Thymus (tissue), 11 donors: ENCODE data around the gene DLG5. TPM values are rescaled to one million over a fixed set of nuclear protein-coding genes. Genes with fewer than 3 reads are reported as not detected.
A peak's percentile ranks its signal among the peaks of the same experiment; 100 is the strongest.

Experiments used
- DNase-seq, 9 donors: peaks; one replicate each; pipeline ENCODE4 v3.0.0-alpha.2; 2013; ENCODE audit warnings: low spot score in 9 of 9, low read depth in 6 of 9, missing footprints in 1 of 9
- H3K27ac ChIP-seq, 2 donors: one replicate each; pipeline ENCODE4 v1.5.1; 2013; ENCODE audit warnings: control low read depth in 1 of 2, low read depth in 1 of 2, low read length in 1 of 2, mild to moderate bottlenecking in 1 of 2, moderate library complexity in 1 of 2
- H3K27me3 ChIP-seq, 2 donors: one replicate each; pipeline ENCODE4 v1.5.1; 2013; ENCODE audit warnings: low read length in 1 of 2; ENCODE audit not compliant: control insufficient read depth in 2 of 2, insufficient read depth in 1 of 2
- H3K36me3 ChIP-seq, 2 donors: one replicate each; pipeline ENCODE4 v1.5.1; 2013; ENCODE audit warnings: low read length in 1 of 2, mild to moderate bottlenecking in 1 of 2, moderate library complexity in 1 of 2; ENCODE audit not compliant: control insufficient read depth in 2 of 2, insufficient read depth in 2 of 2
- H3K4me1 ChIP-seq, 2 donors: one replicate each; pipeline ENCODE4 v1.5.1; 2013; ENCODE audit warnings: low read length in 2 of 2; ENCODE audit not compliant: control insufficient read depth in 2 of 2, insufficient read depth in 2 of 2
- H3K4me3 ChIP-seq, 2 donors: one replicate each; pipeline ENCODE4 v1.5.1; 2013; ENCODE audit warnings: low read length in 2 of 2, control low read depth in 1 of 2, mild to moderate bottlenecking in 1 of 2
- H3K9me3 ChIP-seq, 2 donors: one replicate each; pipeline ENCODE4 v1.5.1; 2013; ENCODE audit warnings: low read length in 1 of 2, mild to moderate bottlenecking in 1 of 2; ENCODE audit not compliant: control insufficient read depth in 2 of 2, insufficient read depth in 1 of 2
- WGBS: extraction: QIAGEN DNeasy Blood & Tissue Kit; methylation state at CpG from one replicate; pipeline ENCODE4 v1.1.7; 2013; 5-methylcytosine and 5-hydroxymethylcytosine counted together
- polyA plus RNA-seq: library from polyadenylated mRNA; stranded (reverse); fragments of 200-250 nt; gene quantifications from one replicate; pipeline ENCODE4 v1.2.3, GENCODE V29; 2013
- total RNA-seq: library from RNA; stranded (reverse); fragments of 120-200 nt; gene quantifications from one replicate; pipeline ENCODE4 v1.2.4, GENCODE V29; 2013
- donor health status: healthy.

DLG5 gene
- total and polyA plus RNA-seq, 2 donors = 6.6 to 25.8 TPM

GRCh38 chr10:77909021-77909748 is 17.4 kb downstream of the DLG5 start:
- H3K27ac ChIP-seq = no peak overlapping the region
- H3K4me3 ChIP-seq = no peak overlapping the region
- H3K9me3 ChIP-seq = no peaks in the 10 kb centered on the region
- no peaks in the 10 kb centered on the region for H3K36me3 ChIP-seq
- no peaks in the 10 kb centered on the region for H3K4me1 ChIP-seq
- 93% methylated on average over 9 of the region's 9 CpGs for WGBS
- no peak for DNase-seq
- no peaks in the 10 kb centered on the region for H3K27me3 ChIP-seq

DNA sequence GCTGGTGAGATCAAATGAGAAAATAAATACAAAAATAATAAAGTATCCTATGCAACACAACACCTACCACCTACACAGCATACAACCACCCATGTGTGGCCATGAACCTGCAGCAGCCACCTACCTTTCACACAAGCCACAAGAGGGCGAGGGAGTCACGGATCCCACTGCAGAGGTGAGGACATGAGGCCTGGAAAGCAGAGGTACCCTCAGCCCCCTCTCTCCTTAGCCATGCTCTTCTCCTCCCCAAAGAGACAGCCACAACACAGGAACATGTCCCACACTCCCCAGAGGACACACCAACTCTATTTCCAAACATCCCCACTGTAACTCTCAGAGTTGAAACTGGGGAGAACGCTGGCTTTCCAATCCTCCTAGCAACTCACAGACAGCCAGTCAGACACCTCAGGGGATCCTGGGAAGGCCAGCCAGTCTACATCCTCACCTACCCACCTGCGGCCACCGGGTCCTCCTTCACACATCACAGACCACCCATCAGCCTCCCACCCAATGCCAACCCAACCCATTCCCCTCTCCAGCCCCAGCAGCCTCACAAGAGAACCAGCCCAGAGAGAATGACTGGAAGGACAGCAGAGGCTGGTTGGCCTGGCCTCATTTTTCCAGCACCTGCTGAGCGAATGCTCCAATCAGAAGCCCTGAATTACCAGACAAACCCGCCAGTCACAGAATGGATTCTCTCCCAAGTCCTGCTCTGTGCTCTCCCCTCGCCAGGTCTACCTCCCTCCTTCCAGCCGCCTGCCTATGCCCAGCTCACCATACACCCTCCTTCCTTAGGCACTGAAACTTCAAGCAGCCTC is 18.4 kb downstream of the DLG5 start:
- Histone ChIP-seq H3K9me3 (no peaks in the 10 kb centered on the region), H3K27me3 (no peaks in the 10 kb centered on the region), H3K36me3 (no peaks in the 10 kb centered on the region), H3K4me3 (no peak overlapping the region), H3K4me1 (no peaks in the 10 kb centered on the region), H3K27ac (no peak overlapping the region)
- 95% methylated on average over 9 of the region's 9 CpGs for WGBS
- DNase-seq = no peak

DNA sequence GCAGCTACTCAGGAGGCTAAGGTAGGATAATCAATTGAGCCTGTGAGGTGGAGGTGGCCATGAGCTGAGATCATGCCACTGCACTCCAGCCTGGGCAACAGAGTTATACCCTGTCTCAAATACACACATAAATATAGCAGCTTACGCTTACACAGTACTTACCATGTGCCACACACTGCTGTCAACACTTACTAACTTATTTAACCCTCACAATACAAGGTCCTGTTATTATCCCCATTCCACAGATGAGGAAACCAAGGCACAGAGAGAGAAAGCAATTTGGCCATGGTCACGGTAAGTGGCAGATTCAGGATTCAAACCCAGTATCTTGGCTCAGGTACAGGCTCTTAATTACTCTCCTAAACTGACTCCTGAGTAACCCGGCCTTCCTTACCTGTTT is 19.1 kb downstream of the DLG5 start:
- no peaks in the 10 kb centered on the region for H3K27me3 ChIP-seq
- WGBS = 96% methylated on average over 3 of the region's 3 CpGs
- H3K36me3 ChIP-seq = no peaks in the 10 kb centered on the region
- DNase-seq = no peak
- no peaks in the 10 kb centered on the region for H3K4me1 ChIP-seq
- H3K4me3 ChIP-seq = no peak overlapping the region
- H3K27ac ChIP-seq = no peak overlapping the region
- H3K9me3 ChIP-seq = no peaks in the 10 kb centered on the region

GRCh38 chr10:77906951-77907421 is 19.6 kb downstream of the DLG5 start:
- no peaks in the 10 kb centered on the region for H3K9me3 ChIP-seq
- 97% methylated on average over 5 of the region's 5 CpGs for WGBS
- no peak for DNase-seq
- H3K27ac ChIP-seq = no peak overlapping the region
- no peak overlapping the region for H3K4me3 ChIP-seq
- H3K4me1 ChIP-seq = no peaks in the 10 kb centered on the region
- H3K36me3 ChIP-seq = no peaks in the 10 kb centered on the region
- H3K27me3 ChIP-seq = no peaks in the 10 kb centered on the region

DNA sequence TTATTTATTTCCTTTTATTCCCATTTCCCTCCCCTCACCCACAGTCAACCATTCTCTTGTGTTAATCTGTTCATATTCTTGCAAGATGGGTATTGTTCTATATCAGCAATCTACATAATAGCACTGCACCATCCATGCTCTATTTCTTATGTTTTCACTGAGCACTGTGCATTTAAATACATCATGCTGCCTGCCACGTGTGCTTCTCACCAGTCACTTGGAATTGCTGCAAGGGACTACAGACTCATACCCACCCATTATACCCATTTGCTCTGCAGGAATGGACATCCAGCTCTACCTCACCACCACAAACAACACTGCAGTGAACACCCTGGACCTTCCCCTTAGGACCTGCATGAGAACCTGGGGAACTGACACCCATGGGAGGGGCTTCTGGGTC is 20.8 kb downstream of the DLG5 start:
- WGBS = 89% methylated on average over 1 of the region's 1 CpG
- peaks cover 0 to 2% of the 10 kb centered on the region in 2 donors for H3K4me1 ChIP-seq

DNA sequence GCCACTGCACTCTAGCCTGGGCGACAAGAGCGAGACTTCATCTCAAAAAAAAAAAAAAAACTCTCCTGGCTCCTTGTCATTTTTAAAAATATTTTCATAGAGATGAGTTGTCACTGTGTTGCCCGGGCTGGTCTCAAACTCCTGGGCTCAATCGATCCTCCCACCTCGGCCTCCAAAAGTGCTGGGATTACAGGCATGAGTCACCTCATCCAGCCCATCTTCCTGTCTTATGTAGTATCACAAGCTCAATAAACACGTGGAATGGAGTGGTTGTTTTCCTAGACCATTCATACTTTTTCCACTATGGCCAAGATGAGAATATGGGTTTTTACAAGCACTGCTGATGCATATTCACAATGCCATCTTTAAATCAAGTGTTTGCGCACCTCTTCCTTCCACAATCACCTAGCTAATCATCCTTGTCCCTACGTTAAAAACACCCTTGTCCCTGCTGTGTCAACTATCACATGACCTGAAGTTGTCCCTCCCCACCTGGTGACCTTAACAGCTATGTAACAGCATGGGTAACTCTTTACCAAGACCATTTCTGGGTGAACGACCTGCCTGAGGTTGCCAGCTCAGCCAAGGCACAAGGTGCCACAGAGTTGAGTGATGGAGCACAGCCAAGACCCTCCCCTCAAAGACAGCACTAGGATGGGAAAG is 21.3 kb downstream of the DLG5 start:
- Histone ChIP-seq H3K36me3 (no peaks in the 10 kb centered on the region), H3K4me1 (peaks cover 0 to 2% of the 10 kb centered on the region in 2 donors), H3K27ac (no peak overlapping the region), H3K9me3 (no peaks in the 10 kb centered on the region), H3K27me3 (no peaks in the 10 kb centered on the region), H3K4me3 (no peak overlapping the region)
- DNase-seq = no peak
- 95% methylated on average over 9 of the region's 9 CpGs for WGBS

More for the DNA sequence above, 20.8 kb downstream of the DLG5 start:
- no peak overlapping the region for H3K27ac ChIP-seq
- H3K9me3 ChIP-seq = no peaks in the 10 kb centered on the region
- no peaks in the 10 kb centered on the region for H3K36me3 ChIP-seq
- no peak for DNase-seq
- no peaks in the 10 kb centered on the region for H3K27me3 ChIP-seq
- H3K4me3 ChIP-seq = no peak overlapping the region

DNA sequence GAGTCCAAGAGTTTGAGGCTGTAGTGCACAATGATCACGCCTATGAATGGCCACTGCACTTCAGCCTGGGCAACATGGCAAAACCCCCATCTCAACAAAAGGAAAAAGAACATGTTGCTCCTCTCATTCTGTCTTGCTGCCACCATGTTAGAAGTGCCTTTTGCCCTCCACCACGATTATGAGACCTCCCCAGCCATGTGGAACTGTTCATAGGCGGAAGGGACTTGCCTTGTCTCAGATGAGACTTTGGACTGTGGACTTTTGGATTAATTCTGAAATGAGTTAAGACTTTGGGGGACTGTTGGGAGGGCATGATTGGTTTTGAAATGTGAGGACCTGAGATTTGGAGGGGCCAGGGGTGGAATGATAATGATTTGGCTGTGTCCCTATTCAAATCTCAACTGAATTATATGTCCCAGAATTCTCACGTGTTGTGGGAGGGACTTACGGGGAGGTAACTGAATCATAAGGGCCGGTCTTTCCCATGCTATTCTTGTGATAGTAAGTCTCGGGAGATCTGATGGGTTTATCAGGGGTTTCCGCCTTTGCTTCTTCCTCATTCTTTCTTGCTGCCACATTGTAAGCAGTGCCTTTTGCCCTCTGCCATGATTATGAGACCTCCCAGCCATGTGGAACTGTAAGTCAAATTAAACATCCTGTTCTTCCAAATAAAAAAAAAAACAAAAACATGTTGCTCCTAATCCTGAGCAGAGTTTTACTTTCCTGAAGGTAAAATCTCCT is 22.3 kb downstream of the DLG5 start:
- no peaks in the 10 kb centered on the region for H3K36me3 ChIP-seq
- H3K27ac ChIP-seq = no peak overlapping the region
- WGBS = 94% methylated on average over 8 of the region's 8 CpGs
- DNase-seq = no peak
- no peak overlapping the region for H3K4me3 ChIP-seq
- H3K27me3 ChIP-seq = no peaks in the 10 kb centered on the region
- no peaks in the 10 kb centered on the region for H3K9me3 ChIP-seq
- H3K4me1 ChIP-seq = peaks cover 0 to 7% of the 10 kb centered on the region in 2 donors

DNA sequence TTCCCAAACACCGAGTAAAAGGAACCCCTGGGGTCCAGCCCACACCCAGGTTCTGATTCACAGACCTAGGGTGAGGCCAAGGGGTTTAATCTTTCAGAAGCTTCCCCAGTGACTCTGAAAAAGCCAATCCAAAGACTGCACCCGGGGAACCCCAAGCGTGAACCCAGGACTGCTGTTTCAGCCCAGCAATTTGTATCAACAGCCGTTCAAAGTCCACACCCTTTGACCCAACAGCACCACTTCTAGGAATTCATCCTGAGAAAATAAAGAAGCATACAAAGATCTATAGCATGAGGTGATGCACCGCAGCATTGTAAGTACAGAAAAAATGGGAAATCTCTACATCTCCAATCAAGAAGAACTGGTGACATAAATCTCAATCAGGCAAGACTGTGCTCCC is 24.4 kb downstream of the DLG5 start:
- peaks cover 0 to 13% of the 10 kb centered on the region in 2 donors for H3K4me1 ChIP-seq
- H3K27me3 ChIP-seq = no peaks in the 10 kb centered on the region
- no peaks in the 10 kb centered on the region for H3K9me3 ChIP-seq
- no peaks in the 10 kb centered on the region for H3K36me3 ChIP-seq
- DNase-seq = no peak
- 96% methylated on average over 5 of the region's 5 CpGs for WGBS
- no peak overlapping the region for H3K4me3 ChIP-seq
- H3K27ac ChIP-seq = peak overlapping the region in 1 of 2 donors; percentile 36
